ENCODE results near the gene RTN4RL2. TPM values are rescaled to one million over a fixed set of nuclear protein-coding genes. Genes with fewer than 3 reads are reported as not detected.
A peak's percentile ranks its signal among the peaks of the same experiment; 100 is the strongest.

Gene RTN4RL2
- total and polyA plus RNA-seq, 4 experiments from 2014 or later: 0.17 to 0.40 TPM; not detected in 2

DNA sequence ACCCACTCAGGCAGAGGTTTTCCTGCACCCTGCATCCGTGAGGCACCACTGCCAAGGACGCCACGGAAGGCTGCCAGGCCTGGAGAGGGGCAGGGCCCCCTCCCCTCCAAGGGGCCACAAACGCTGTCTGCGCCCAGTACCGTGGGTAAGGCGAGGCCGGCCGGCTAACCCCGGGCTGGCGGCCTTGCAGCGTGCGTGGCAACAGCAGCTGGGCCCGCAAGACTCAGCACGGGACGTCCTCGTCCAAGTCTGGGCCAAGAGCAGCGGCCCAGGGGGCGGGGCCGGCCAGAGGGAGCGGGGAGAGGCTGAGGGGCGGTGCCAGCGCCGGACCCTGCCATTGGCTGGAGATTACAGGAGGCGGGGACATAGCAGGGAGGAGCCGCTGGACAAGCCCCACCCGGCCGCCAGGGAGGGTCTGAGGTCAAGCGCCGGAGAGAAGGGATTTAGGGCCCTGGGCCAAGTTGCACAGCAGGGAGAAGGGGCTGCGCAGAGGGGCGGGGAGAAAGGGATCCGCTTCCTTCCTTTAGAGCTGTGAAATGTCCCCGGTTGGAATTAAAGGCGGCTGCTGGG is 39.2 kb downstream of the RTN4RL2 start:
- H3K27ac Mint-ChIP-seq: no peak overlapping the region

DNA sequence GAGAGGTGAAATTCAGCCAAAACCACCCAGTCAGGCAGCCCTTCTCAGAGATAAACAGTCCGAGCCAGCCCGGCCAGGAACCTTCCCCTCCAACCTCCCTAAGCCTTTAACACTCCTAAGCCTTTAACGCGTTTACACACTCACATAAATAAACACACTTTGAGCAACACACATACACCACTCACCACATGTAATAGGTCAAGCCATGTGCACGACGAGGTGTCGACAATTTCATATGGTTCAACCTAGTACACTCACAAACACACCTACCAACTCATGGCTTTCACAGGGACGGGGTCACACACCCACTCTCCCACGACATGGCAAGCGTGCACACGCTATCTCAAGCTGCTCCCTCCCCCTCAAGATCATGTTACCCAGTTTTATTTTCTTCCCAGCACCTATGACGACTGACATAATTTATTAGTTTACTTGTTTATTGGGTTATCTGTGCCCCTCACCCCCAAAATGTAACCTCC is 39.7 kb downstream of the RTN4RL2 start:
- Histone ChIP-seq H3K4me3 (ENCODE audit: low read length in 2 of 2) (no peak overlapping the region), H3K4me1 (ENCODE audit: insufficient read depth, low read length) (no peaks in the 10 kb centered on the region), H3K27ac (ENCODE audit: low read depth, low read length) (no peak overlapping the region), H3K36me3 (ENCODE audit: insufficient read depth, low read length) (peaks cover 4% of the 10 kb centered on the region), H3K9me3 (ENCODE audit: control insufficient read depth in 1 of 2, low read length in 2 of 2) (no peaks in the 10 kb centered on the region), H3K27me3 (ENCODE audit: insufficient read depth, low read length) (no peaks in the 10 kb centered on the region)
- H3K27me3 Mint-ChIP-seq: no peaks in the 10 kb centered on the region
- no peaks in the 10 kb centered on the region for H3K9me3 Mint-ChIP-seq
- intact Hi-C loops (cut with micrococcal nuclease): no loop called here
- ChIA-PET POLR2A (ENCODE audit: partially characterized antibody) (no interaction called here), CTCF (ENCODE audit: partially characterized antibody) (interaction anchor here (27.6 kb wide), 1 partner anchor 25 kb away, joined by 848 read pairs; the partner anchor contains the start of genes SLC43A1, SMTNL1 and TIMM10)
- peaks cover 0 to 3% (median 0%) of the 10 kb centered on the region in 4 donors for H3K4me1 Mint-ChIP-seq
- H3K27ac Mint-ChIP-seq: peak overlapping the region in 1 of 7 donors; percentile 18
- no peak for DNase-seq
- H3K4me3 Mint-ChIP-seq: no peak overlapping the region
- H3K36me3 Mint-ChIP-seq: peaks cover 19 to 25% of the 10 kb centered on the region in 2 donors

More for the DNA sequence above, 39.2 kb downstream of the RTN4RL2 start:
- no peak for DNase-seq
- H3K4me3 ChIP-seq (ENCODE audit: low read length in 2 of 2): no peak overlapping the region
- H3K27me3 ChIP-seq (ENCODE audit: insufficient read depth, low read length): no peaks in the 10 kb centered on the region
- no peaks in the 10 kb centered on the region for H3K9me3 ChIP-seq (ENCODE audit: control insufficient read depth in 1 of 2, low read length in 2 of 2)
- Mint-ChIP-seq H3K36me3 (peaks cover 17 to 22% of the 10 kb centered on the region in 2 donors), H3K27me3 (no peaks in the 10 kb centered on the region), H3K9me3 (no peaks in the 10 kb centered on the region), H3K4me1 (peaks cover 0 to 3% (median 0%) of the 10 kb centered on the region in 4 donors), H3K4me3 (no peak overlapping the region)
- ChIA-PET CTCF (ENCODE audit: partially characterized antibody) (interaction anchor here (27.6 kb wide), 1 partner anchor 26 kb away, joined by 848 read pairs; the partner anchor contains the start of genes SLC43A1, SMTNL1 and TIMM10), POLR2A (ENCODE audit: partially characterized antibody) (no interaction called here)
- intact Hi-C loops (cut with micrococcal nuclease): no loop called here
- no peaks in the 10 kb centered on the region for H3K4me1 ChIP-seq (ENCODE audit: insufficient read depth, low read length)
- H3K27ac ChIP-seq (ENCODE audit: low read depth, low read length): no peak overlapping the region
- H3K36me3 ChIP-seq (ENCODE audit: insufficient read depth, low read length): peaks cover 4% of the 10 kb centered on the region

DNA sequence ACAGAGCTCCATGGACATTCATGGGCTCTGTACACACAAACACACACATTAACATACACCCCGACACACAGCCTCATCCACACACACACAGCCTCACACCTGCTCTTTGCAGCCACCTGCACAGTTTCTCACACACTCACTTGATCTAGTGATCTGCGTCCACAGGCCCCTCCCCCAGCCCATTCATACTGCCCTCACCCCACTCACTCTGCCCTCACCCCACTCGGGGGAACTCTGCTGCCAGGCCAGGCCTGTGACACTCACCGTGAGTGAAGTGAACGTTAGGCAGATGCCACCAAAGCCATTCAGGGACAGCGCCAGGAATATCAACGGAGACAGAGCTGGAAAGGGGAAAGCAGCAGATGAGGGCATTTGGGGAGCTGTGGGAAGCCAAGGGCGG is 40.2 kb downstream of the RTN4RL2 start:
- Histone ChIP-seq H3K27me3 (ENCODE audit: insufficient read depth, low read length) (no peaks in the 10 kb centered on the region), H3K4me3 (ENCODE audit: low read length in 2 of 2) (no peak overlapping the region), H3K27ac (ENCODE audit: low read depth, low read length) (no peak overlapping the region), H3K4me1 (ENCODE audit: insufficient read depth, low read length) (no peaks in the 10 kb centered on the region), H3K36me3 (ENCODE audit: insufficient read depth, low read length) (peaks cover 4% of the 10 kb centered on the region), H3K9me3 (ENCODE audit: control insufficient read depth in 1 of 2, low read length in 2 of 2) (no peaks in the 10 kb centered on the region)
- ChIA-PET POLR2A (ENCODE audit: partially characterized antibody) (no interaction called here), CTCF (ENCODE audit: partially characterized antibody) (interaction anchor here (2.4 to 27.6 kb wide), 2 partner anchors 25 to 68 kb away, joined by 8 to 848 read pairs; partner anchors contain the start of genes SLC43A1, SMTNL1, TIMM10 and UBE2L6)
- intact Hi-C loops (cut with micrococcal nuclease): no loop called here
- Mint-ChIP-seq H3K27me3 (no peaks in the 10 kb centered on the region), H3K9me3 (no peaks in the 10 kb centered on the region), H3K4me3 (peak overlapping the region in 1 of 8 donors; percentile 0), H3K27ac (peak overlapping the region in 1 of 7 donors; percentile 23), H3K4me1 (peaks cover 0 to 3% (median 0%) of the 10 kb centered on the region in 4 donors), H3K36me3 (peaks cover 19 to 27% of the 10 kb centered on the region in 2 donors)
- no peak for DNase-seq

DNA sequence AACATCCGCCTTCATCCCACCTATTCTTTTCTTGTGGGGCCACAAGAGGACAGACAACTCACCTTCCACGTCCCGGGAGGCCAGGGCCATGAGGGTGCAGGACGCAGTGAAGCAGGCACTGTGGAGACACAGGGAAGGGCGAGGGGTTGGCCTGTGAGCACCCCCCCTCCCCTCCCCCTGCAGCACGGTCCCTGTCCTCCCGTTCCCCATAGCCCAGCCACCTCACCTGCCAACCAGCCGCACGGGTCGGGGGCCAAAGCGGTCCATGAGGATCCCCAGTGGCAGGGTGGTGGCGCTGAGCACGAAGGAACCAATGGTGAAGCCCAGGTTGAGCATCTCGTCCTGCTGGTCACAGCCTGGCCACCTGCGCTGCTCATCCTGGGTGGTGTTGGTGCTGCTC is 40.6 kb downstream of the RTN4RL2 start:
- no peak overlapping the region for H3K4me3 Mint-ChIP-seq
- no peak for DNase-seq
- H3K27ac Mint-ChIP-seq: no peak overlapping the region
- peaks cover 0 to 3% (median 0%) of the 10 kb centered on the region in 4 donors for H3K4me1 Mint-ChIP-seq
- H3K36me3 Mint-ChIP-seq: peaks cover 16 to 26% of the 10 kb centered on the region in 2 donors
- H3K27me3 Mint-ChIP-seq: no peaks in the 10 kb centered on the region
- intact Hi-C loops (cut with micrococcal nuclease): no loop called here
- no peak overlapping the region for H3K4me3 ChIP-seq (ENCODE audit: low read length in 2 of 2)
- H3K9me3 ChIP-seq (ENCODE audit: control insufficient read depth in 1 of 2, low read length in 2 of 2): no peaks in the 10 kb centered on the region
- H3K4me1 ChIP-seq (ENCODE audit: insufficient read depth, low read length): no peaks in the 10 kb centered on the region
- ChIA-PET POLR2A (ENCODE audit: partially characterized antibody) (interaction anchor here (1.9 kb wide), 1 partner anchor 14 kb away, joined by 5 read pairs; the partner anchor contains the start of gene SLC43A1), CTCF (ENCODE audit: partially characterized antibody) (interaction anchor here (2.2 to 27.6 kb wide), 4 partner anchors 8 to 67 kb away, joined by 5 to 848 read pairs (median 26); partner anchors contain the start of genes SLC43A1, SMTNL1, TIMM10 and UBE2L6)
- peaks cover 4% of the 10 kb centered on the region for H3K36me3 ChIP-seq (ENCODE audit: insufficient read depth, low read length)
- no peaks in the 10 kb centered on the region for H3K27me3 ChIP-seq (ENCODE audit: insufficient read depth, low read length)
- H3K27ac ChIP-seq (ENCODE audit: low read depth, low read length): no peak overlapping the region
- no peaks in the 10 kb centered on the region for H3K9me3 Mint-ChIP-seq

DNA sequence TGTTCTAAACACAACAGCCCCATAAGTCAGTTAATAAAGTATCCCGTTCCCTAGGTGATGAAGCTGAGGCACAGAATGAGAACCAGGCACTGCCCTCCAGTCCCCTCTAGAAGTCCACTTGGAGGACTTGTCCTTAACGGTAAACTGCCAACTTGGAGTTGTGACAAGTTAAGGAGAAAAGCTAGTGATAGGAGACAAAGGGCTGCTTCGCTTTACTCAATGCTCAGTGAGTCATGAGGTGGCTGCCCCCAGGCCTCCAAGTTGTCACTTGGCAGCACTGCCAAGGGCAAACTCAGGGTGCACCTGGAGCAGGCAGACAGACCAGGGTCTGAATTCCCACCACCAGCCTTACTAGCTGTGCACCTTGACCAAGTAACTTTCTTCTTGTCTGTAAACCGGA is 41.6 kb downstream of the RTN4RL2 start:
- H3K4me3 Mint-ChIP-seq: no peak overlapping the region
- H3K4me3 ChIP-seq (ENCODE audit: low read length in 2 of 2): no peak overlapping the region
- no peaks in the 10 kb centered on the region for H3K9me3 Mint-ChIP-seq
- POLR2A ChIA-PET (ENCODE audit: partially characterized antibody): interaction anchor here (1.9 kb wide), 1 partner anchor 13 kb away, joined by 5 read pairs; the partner anchor contains the start of gene SLC43A1
- H3K4me1 Mint-ChIP-seq: peaks cover 0 to 3% (median 0%) of the 10 kb centered on the region in 4 donors
- H3K36me3 ChIP-seq (ENCODE audit: insufficient read depth, low read length): peaks cover 4% of the 10 kb centered on the region
- intact Hi-C loops (cut with micrococcal nuclease): no loop called here
- H3K36me3 Mint-ChIP-seq: peaks cover 15 to 27% of the 10 kb centered on the region in 2 donors
- H3K27ac Mint-ChIP-seq: peak overlapping the region in 1 of 7 donors; percentile 63
- no peak overlapping the region for H3K27ac ChIP-seq (ENCODE audit: low read depth, low read length)
- no peak for DNase-seq
- no peaks in the 10 kb centered on the region for H3K9me3 ChIP-seq (ENCODE audit: control insufficient read depth in 1 of 2, low read length in 2 of 2)
- CTCF ChIA-PET (ENCODE audit: partially characterized antibody): interaction anchor here (1.2 to 27.6 kb wide), 6 partner anchors 9 to 66 kb away, joined by 3 to 848 read pairs (median 6); partner anchors contain the start of genes SLC43A1, SMTNL1, TIMM10 and UBE2L6
- no peaks in the 10 kb centered on the region for H3K27me3 ChIP-seq (ENCODE audit: insufficient read depth, low read length)
- H3K4me1 ChIP-seq (ENCODE audit: insufficient read depth, low read length): no peaks in the 10 kb centered on the region
- H3K27me3 Mint-ChIP-seq: no peaks in the 10 kb centered on the region

DNA sequence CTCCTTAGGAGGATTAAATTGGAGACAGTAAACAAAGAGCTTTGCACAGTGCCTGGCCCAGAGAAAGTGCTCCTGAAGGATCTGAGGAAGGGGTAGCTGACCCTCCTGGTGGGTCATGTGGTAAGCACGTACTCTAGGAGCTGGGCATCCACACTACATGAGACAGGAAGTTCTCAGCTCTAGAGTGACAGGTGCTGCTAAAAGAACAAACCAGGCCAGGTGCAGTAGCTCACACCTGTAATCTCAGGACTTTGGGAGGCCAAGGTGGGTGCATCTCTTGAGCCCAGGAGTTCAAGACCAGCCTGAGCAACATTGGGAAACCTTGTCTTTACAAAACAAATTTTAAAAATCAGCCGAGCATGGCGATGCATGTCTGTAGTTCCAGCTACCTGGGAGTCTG is 42.0 kb downstream of the RTN4RL2 start:
- POLR2A ChIA-PET (ENCODE audit: partially characterized antibody): interaction anchor here (1.9 kb wide), 1 partner anchor 13 kb away, joined by 5 read pairs; the partner anchor contains the start of gene SLC43A1
- H3K36me3 Mint-ChIP-seq: peaks cover 15 to 27% of the 10 kb centered on the region in 2 donors
- H3K4me3 Mint-ChIP-seq: no peak overlapping the region
- no peak overlapping the region for H3K4me3 ChIP-seq (ENCODE audit: low read length in 2 of 2)
- CTCF ChIA-PET (ENCODE audit: partially characterized antibody): interaction anchor here (1.2 to 27.6 kb wide), 6 partner anchors 9 to 66 kb away, joined by 3 to 848 read pairs (median 6); partner anchors contain the start of genes SLC43A1, SMTNL1, TIMM10 and UBE2L6
- H3K9me3 ChIP-seq (ENCODE audit: control insufficient read depth in 1 of 2, low read length in 2 of 2): no peaks in the 10 kb centered on the region
- no peak overlapping the region for H3K27ac ChIP-seq (ENCODE audit: low read depth, low read length)
- H3K4me1 Mint-ChIP-seq: peaks cover 0 to 3% (median 0%) of the 10 kb centered on the region in 4 donors
- H3K4me1 ChIP-seq (ENCODE audit: insufficient read depth, low read length): no peaks in the 10 kb centered on the region
- no peaks in the 10 kb centered on the region for H3K27me3 ChIP-seq (ENCODE audit: insufficient read depth, low read length)
- peaks cover 4% of the 10 kb centered on the region for H3K36me3 ChIP-seq (ENCODE audit: insufficient read depth, low read length)
- no peaks in the 10 kb centered on the region for H3K27me3 Mint-ChIP-seq
- no peaks in the 10 kb centered on the region for H3K9me3 Mint-ChIP-seq
- intact Hi-C loops (cut with micrococcal nuclease): no loop called here
- no peak for DNase-seq
- peak overlapping the region in 1 of 7 donors; percentile 63 for H3K27ac Mint-ChIP-seq

DNA sequence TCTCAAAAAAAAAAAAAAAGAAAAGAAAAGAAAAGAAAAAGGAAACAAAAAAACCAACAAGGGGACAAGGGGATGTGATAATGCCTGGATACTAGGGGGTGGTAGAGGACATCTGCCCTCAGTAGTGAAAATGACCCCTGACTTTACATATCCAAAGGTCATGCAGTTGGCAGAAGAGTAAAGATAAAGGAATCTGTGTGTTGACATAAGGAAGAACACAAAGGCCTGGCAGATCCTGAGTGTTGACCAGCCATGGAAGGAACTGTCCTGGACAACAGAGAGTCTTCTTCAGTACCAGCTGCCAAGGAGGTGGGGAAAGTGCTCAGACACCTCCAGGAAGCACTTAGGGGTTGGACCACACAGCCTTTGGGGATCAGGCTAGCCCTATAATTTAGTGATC is 42.5 kb downstream of the RTN4RL2 start:
- Histone ChIP-seq H3K9me3 (ENCODE audit: control insufficient read depth in 1 of 2, low read length in 2 of 2) (no peaks in the 10 kb centered on the region), H3K27me3 (ENCODE audit: insufficient read depth, low read length) (no peaks in the 10 kb centered on the region), H3K36me3 (ENCODE audit: insufficient read depth, low read length) (peaks cover 4% of the 10 kb centered on the region), H3K4me1 (ENCODE audit: insufficient read depth, low read length) (no peaks in the 10 kb centered on the region), H3K4me3 (ENCODE audit: low read length in 2 of 2) (no peak overlapping the region), H3K27ac (ENCODE audit: low read depth, low read length) (no peak overlapping the region)
- CTCF ChIA-PET (ENCODE audit: partially characterized antibody): interaction anchor here (1.9 to 27.6 kb wide), 5 partner anchors 9 to 65 kb away, joined by 5 to 848 read pairs (median 8); partner anchors contain the start of genes SLC43A1, SMTNL1, TIMM10 and UBE2L6
- peak overlapping the region in 2 of 7 donors; percentile 24 to 29 for H3K27ac Mint-ChIP-seq
- H3K4me3 Mint-ChIP-seq: no peak overlapping the region
- H3K36me3 Mint-ChIP-seq: peaks cover 15 to 27% of the 10 kb centered on the region in 2 donors
- intact Hi-C loops (cut with micrococcal nuclease): no loop called here
- POLR2A ChIA-PET (ENCODE audit: partially characterized antibody): interaction anchor here (0.6 to 1.9 kb wide), 2 partner anchors 12 to 225 kb away, joined by 5 read pairs; partner anchors contain the start of gene SLC43A1
- no peaks in the 10 kb centered on the region for H3K9me3 Mint-ChIP-seq
- no peak for DNase-seq
- H3K27me3 Mint-ChIP-seq: no peaks in the 10 kb centered on the region
- peaks cover 0 to 5% (median 0%) of the 10 kb centered on the region in 4 donors for H3K4me1 Mint-ChIP-seq
